Endodermal cell (in vitro differentiated cells): Measurements from ENCODE around the gene TAGLN2. TPM values are rescaled to one million over a fixed set of nuclear protein-coding genes. Genes with fewer than 3 reads are reported as not detected.
"Not testable (repeated sequence)": the region's sequence is repeated elsewhere in the genome, so short reads cannot be mapped to it uniquely, and the experiment has no call there.

Source experiments
- DNase-seq: peaks from one replicate; pipeline ENCODE4 v3.0.0-alpha.2; 2017
- H3K27ac ChIP-seq: 2 replicates; pipeline ENCODE4 v1.5.1; 2013; ENCODE audit warnings: mild to moderate bottlenecking, low read depth, low read length, moderate library complexity
- H3K27me3 ChIP-seq: 2 replicates; pipeline ENCODE4 v1.6.1; 2013; ENCODE audit warnings: mild to moderate bottlenecking, low read length, moderate library complexity; ENCODE audit not compliant: insufficient read depth, control insufficient read depth, poor library complexity, severe bottlenecking
- H3K36me3 ChIP-seq: 2 replicates; pipeline ENCODE4 v1.7.0; 2013; ENCODE audit warnings: mild to moderate bottlenecking, low read length, moderate library complexity; ENCODE audit not compliant: control insufficient read depth, insufficient read depth
- H3K4me1 ChIP-seq: one replicate; pipeline ENCODE4 v1.7.0; 2013; ENCODE audit warnings: low read length; ENCODE audit not compliant: control insufficient read depth, insufficient read depth
- H3K4me3 ChIP-seq: 2 replicates; pipeline ENCODE4 v1.5.1; 2013; ENCODE audit warnings: mild to moderate bottlenecking, low read length, moderate library complexity
- H3K9ac ChIP-seq: 2 replicates; pipeline ENCODE4 v1.6.1; 2013; ENCODE audit warnings: mild to moderate bottlenecking, low read length, moderate library complexity; ENCODE audit not compliant: poor library complexity, severe bottlenecking; ENCODE audit errors: extremely low read depth
- H3K9me3 ChIP-seq: 2 replicates; pipeline ENCODE4 v1.6.1; 2013; ENCODE audit warnings: mild to moderate bottlenecking, low read length, moderate library complexity; ENCODE audit not compliant: control insufficient read depth
- H3K27ac Mint-ChIP-seq: 2 replicates; pipeline ENCODE4 v1.8.0; 2020; ENCODE audit warnings: mixed read lengths
- H3K27me3 Mint-ChIP-seq: 2 replicates; pipeline ENCODE4 v1.8.0; 2021; ENCODE audit warnings: mild to moderate bottlenecking, mixed read lengths; ENCODE audit not compliant: insufficient read depth
- H3K36me3 Mint-ChIP-seq: 2 replicates; pipeline ENCODE4 v1.8.0; 2020; ENCODE audit warnings: low read depth, mixed read lengths
- H3K4me1 Mint-ChIP-seq: 2 replicates; pipeline ENCODE4 v1.8.0; 2020; ENCODE audit warnings: mixed read lengths
- H3K4me3 Mint-ChIP-seq: 2 replicates; pipeline ENCODE4 v1.8.0; 2020; ENCODE audit warnings: mild to moderate bottlenecking, moderate library complexity, mixed read lengths
- H3K9me3 Mint-ChIP-seq: 2 replicates; pipeline ENCODE4 v1.8.0; 2020; ENCODE audit warnings: mild to moderate bottlenecking, mixed read lengths
- WGBS, 2 experiments: methylation state at CpG; one replicate each; pipeline versions ENCODE4 v1.1.5 to v1.1.7; 2013; ENCODE audit warnings: missing lambda C conversion rate in 2 of 2, mixed read lengths in 1 of 2; ENCODE audit not compliant: insufficient coverage in 1 of 2, insufficient read length in 1 of 2; 5-methylcytosine and 5-hydroxymethylcytosine counted together
- total RNA-seq, 2 donors: library from RNA; stranded (reverse); fragmentation: NEBNext Ultra II Directional in 1 of 2; extraction: Animal tissue kit (Norgen Biotek cat#: 25700) in 1 of 2; gene quantifications; 2 replicates in 1 of 2; 3 replicates in 1 of 2; pipeline ENCODE4 v1.2.1, GENCODE V29; 2021
- TF ChIP-seq, protein P1 (sequence below): fragments of 200-600 bp; sonication (generic); conservative IDR thresholded peaks from 2 replicates; pipeline ENCODE4 v1.5.0; 2021; ENCODE audit warnings: antibody characterized with exemption, mild to moderate bottlenecking

Gene TAGLN2
- total RNA-seq, 2 donors from 2014 or later, result 136 to 221 TPM

DNA sequence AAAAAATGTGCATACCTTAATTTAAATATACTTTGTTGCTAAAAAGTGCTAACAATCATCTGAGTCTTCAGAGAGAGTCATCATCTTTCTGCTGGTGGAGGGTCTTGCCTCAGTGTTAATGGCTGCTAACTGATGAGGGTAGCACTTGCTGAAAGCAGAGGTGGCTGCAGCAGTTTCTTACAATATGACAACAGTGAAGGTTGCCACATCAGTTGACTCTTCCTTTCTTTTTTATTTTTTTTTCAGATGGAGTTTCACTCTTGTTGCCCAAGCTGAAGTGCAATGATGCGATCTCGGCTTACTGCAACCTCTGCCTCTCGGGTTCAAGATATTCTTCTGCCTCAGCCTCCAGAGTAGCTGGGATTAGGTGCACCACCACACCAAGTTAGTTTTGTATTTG, 22.8 kb downstream of the TAGLN2 start:
- Histone ChIP-seq H3K9ac (no peak overlapping the region), H3K9me3 (peaks cover 16% of the 10 kb centered on the region), H3K27ac (no peak overlapping the region), H3K4me1 (peaks cover 11% of the 10 kb centered on the region), H3K27me3 (no peaks in the 10 kb centered on the region), H3K36me3 (no peaks in the 10 kb centered on the region), H3K4me3 (no peak overlapping the region)
- H3K36me3 Mint-ChIP-seq, result no peaks in the 10 kb centered on the region
- peaks cover 18% of the 10 kb centered on the region for H3K27me3 Mint-ChIP-seq
- no peak overlapping the region for H3K4me3 Mint-ChIP-seq
- H3K9me3 Mint-ChIP-seq, result peaks cover 15% of the 10 kb centered on the region
- TF ChIP-seq, protein P1, sequence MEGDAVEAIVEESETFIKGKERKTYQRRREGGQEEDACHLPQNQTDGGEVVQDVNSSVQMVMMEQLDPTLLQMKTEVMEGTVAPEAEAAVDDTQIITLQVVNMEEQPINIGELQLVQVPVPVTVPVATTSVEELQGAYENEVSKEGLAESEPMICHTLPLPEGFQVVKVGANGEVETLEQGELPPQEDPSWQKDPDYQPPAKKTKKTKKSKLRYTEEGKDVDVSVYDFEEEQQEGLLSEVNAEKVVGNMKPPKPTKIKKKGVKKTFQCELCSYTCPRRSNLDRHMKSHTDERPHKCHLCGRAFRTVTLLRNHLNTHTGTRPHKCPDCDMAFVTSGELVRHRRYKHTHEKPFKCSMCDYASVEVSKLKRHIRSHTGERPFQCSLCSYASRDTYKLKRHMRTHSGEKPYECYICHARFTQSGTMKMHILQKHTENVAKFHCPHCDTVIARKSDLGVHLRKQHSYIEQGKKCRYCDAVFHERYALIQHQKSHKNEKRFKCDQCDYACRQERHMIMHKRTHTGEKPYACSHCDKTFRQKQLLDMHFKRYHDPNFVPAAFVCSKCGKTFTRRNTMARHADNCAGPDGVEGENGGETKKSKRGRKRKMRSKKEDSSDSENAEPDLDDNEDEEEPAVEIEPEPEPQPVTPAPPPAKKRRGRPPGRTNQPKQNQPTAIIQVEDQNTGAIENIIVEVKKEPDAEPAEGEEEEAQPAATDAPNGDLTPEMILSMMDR, result no peak
- peak; percentile 17 for DNase-seq
- peaks cover 24% of the 10 kb centered on the region for H3K4me1 Mint-ChIP-seq
- 99 to 100% methylated on average over 3 of the region's 3 CpGs for WGBS, 2 experiments
- H3K27ac Mint-ChIP-seq, result no peak overlapping the region

DNA sequence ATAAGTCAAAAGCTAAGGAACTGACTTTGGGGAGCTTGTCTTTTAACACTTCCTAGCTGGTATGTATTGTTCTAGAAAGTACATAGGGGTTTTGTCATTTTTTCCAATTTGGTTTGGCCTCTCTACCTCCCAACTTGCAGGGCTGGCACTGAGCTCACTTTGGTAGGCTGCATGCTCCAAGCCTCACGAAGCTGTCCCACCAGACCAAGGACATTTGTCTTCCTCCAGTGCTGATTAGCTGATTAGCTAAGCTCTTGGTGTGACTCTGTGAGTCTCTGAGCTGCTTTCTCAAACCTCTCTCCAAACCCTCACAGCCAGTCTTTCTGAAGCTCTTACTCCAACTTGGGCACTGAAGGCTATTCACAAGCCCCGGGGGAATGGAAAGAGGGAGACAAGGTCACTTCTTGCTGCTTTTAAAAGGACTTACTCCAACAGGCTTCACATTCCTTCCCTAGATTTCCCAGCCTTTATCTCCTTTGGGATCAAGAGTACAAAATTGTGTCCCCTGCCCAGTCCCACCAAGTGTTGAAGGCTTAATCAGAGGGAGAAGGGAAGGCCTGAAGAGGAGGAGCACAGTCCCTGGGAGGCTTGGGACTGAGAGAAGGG, 24.4 kb downstream of the TAGLN2 start:
- 78 to 90% methylated on average over 2 of the region's 2 CpGs for WGBS, 2 experiments
- peaks cover 24% of the 10 kb centered on the region for H3K4me1 Mint-ChIP-seq
- Histone ChIP-seq H3K9ac (no peak overlapping the region), H3K9me3 (peaks cover 16% of the 10 kb centered on the region), H3K27ac (no peak overlapping the region), H3K36me3 (no peaks in the 10 kb centered on the region), H3K4me1 (peaks cover 12% of the 10 kb centered on the region), H3K4me3 (no peak overlapping the region), H3K27me3 (no peaks in the 10 kb centered on the region)
- peaks cover 15% of the 10 kb centered on the region for H3K9me3 Mint-ChIP-seq
- no peak for DNase-seq
- H3K36me3 Mint-ChIP-seq, result no peaks in the 10 kb centered on the region
- H3K4me3 Mint-ChIP-seq, result peak overlapping the region; percentile 34
- TF ChIP-seq, protein P1, result no peak
- H3K27me3 Mint-ChIP-seq, result peaks cover 24% of the 10 kb centered on the region
- peak overlapping the region; percentile 37 for H3K27ac Mint-ChIP-seq

DNA sequence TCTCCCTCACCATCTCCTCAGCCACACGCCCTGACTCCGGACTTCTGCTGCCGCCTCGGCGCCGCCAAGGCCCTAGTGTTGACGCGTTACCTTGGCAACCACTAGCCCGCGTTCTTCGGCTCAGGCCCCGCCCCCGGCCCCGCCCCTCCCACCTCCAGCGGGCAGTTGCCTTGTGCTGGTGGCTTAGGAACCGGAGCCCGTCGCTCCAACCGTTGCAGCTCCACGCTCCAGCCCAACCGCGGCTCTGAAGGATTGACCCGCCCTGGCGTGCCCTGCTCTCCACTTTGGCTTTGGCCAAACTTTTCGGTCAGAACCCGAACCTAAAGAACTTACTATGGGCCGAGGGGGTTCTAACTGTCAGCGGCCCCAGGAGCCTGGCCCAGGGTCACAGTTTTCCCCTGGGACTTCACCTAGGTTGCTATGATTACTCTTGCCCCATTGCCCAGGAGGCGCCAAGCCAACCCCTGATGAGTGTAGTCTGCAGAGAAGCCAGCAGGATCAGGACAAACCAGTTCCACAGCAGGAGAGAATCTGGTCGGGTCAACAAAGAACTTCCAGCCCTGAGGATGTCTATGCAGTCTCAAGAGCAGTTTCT, 25.1 kb downstream of the TAGLN2 start, which contains the start of gene CFAP45:
CFAP45 (minus strand) TSS at position 80 of the 595 bp plus-strand sequence; CDS start at position 13, 67 bp downstream.
- Histone ChIP-seq H3K4me1 (peaks cover 12% of the 10 kb centered on the region), H3K9me3 (peaks cover 16% of the 10 kb centered on the region), H3K27ac (no peak within 1 kb of the TSS), H3K4me3 (peak within 1 kb of the TSS; percentile 49), H3K27me3 (peaks cover 6% of the 10 kb centered on the region), H3K9ac (peak within 1 kb of the TSS; percentile 55), H3K36me3 (no peaks in the 10 kb centered on the region)
- peak; percentile 98 for DNase-seq
- TF ChIP-seq, protein P1, result no peak
- H3K27me3 Mint-ChIP-seq, result peaks cover 27% of the 10 kb centered on the region
- 12 to 19% methylated on average over 15 to 30 of the region's 30 CpGs for WGBS, 2 experiments
- no peaks in the 10 kb centered on the region for H3K36me3 Mint-ChIP-seq
- H3K4me3 Mint-ChIP-seq, result peak within 1 kb of the TSS; percentile 34
- peaks cover 15% of the 10 kb centered on the region for H3K9me3 Mint-ChIP-seq
- H3K4me1 Mint-ChIP-seq, result peaks cover 24% of the 10 kb centered on the region
- H3K27ac Mint-ChIP-seq, result peak within 1 kb of the TSS; percentile 88

DNA sequence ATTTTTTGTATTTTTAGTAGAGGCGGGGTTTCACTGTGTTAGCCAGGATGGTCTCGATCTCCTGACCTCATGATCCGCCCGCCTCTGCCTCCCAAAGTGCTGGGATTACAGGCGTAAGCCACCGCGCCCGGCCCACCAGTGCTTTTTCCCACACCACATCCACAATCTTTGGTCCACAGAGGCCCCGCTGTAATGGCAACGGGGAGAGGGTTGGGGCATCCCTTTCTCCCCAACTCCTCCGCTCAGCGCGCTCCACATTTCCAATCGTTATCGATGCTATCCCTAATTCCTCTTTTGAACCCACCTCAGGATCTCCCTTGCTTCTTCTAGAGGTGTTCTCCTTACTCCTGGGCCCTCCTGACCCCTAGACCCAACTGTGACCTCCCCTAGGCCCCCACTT, 25.7 kb downstream of the TAGLN2 start:
- not testable (repeated sequence) for H3K36me3 ChIP-seq, H3K4me3 ChIP-seq, DNase-seq, H3K9ac ChIP-seq, H3K36me3 Mint-ChIP-seq, H3K27ac ChIP-seq
- WGBS, 2 experiments, result 93 to 94% methylated on average over 11 to 15 of the region's 15 CpGs
- H3K4me1 ChIP-seq, result peaks cover 12% of the 10 kb centered on the region
- Mint-ChIP-seq H3K4me3 (peak overlapping the region; percentile 34), H3K27ac (peak overlapping the region; percentile 88), H3K27me3 (peaks cover 32% of the 10 kb centered on the region), H3K4me1 (peaks cover 24% of the 10 kb centered on the region), H3K9me3 (peaks cover 14% of the 10 kb centered on the region)
- peaks cover 11% of the 10 kb centered on the region for H3K27me3 ChIP-seq
- peaks cover 16% of the 10 kb centered on the region for H3K9me3 ChIP-seq
